Subcutaneous abdominal adipose tissue (tissue), 5 donors: Measurements from ENCODE around the gene PCDHB13.
"Not testable (repeated sequence)": the region's sequence is repeated elsewhere in the genome, so short reads cannot be mapped to it uniquely, and the experiment has no call there.

Source experiments
- H3K27ac ChIP-seq: one replicate; pipeline ENCODE4 v1.7.0; 2013; ENCODE audit warnings: low read depth, mild to moderate bottlenecking, inconsistent platforms, low read length, moderate library complexity
- H3K27me3 ChIP-seq, 5 donors: one replicate each; pipeline ENCODE4 v1.7.0; 2013; ENCODE audit warnings: low read length in 5 of 5, inconsistent platforms in 1 of 5; ENCODE audit not compliant: control insufficient read depth in 5 of 5, insufficient read depth in 4 of 5
- H3K36me3 ChIP-seq, 5 donors: one replicate each; pipeline ENCODE4 v1.7.0; 2013; ENCODE audit warnings: low read length in 5 of 5; ENCODE audit not compliant: control insufficient read depth in 5 of 5, insufficient read depth in 5 of 5
- H3K4me1 ChIP-seq, 5 donors: one replicate each; pipeline ENCODE4 v1.7.0; 2013; ENCODE audit warnings: low read length in 5 of 5, mild to moderate bottlenecking in 3 of 5, moderate library complexity in 1 of 5; ENCODE audit not compliant: control insufficient read depth in 5 of 5, insufficient read depth in 5 of 5
- H3K4me3 ChIP-seq, 5 donors: one replicate each; pipeline ENCODE4 v1.7.0; 2013; ENCODE audit warnings: low read length in 5 of 5, low read depth in 1 of 5
- H3K9ac ChIP-seq, 5 donors: one replicate each; pipeline ENCODE4 v1.7.0; 2013; ENCODE audit warnings: low read length in 5 of 5, mild to moderate bottlenecking in 4 of 5, moderate library complexity in 3 of 5
- H3K9me3 ChIP-seq, 5 donors: one replicate each; pipeline ENCODE4 v1.7.0; 2013; ENCODE audit warnings: low read length in 5 of 5; ENCODE audit not compliant: control insufficient read depth in 5 of 5
- donor health status: healthy.
- donor health status: healthy.
- donor health status: healthy.
- donor health status: healthy.
- donor health status: healthy.

PCDHB13 gene

DNA sequence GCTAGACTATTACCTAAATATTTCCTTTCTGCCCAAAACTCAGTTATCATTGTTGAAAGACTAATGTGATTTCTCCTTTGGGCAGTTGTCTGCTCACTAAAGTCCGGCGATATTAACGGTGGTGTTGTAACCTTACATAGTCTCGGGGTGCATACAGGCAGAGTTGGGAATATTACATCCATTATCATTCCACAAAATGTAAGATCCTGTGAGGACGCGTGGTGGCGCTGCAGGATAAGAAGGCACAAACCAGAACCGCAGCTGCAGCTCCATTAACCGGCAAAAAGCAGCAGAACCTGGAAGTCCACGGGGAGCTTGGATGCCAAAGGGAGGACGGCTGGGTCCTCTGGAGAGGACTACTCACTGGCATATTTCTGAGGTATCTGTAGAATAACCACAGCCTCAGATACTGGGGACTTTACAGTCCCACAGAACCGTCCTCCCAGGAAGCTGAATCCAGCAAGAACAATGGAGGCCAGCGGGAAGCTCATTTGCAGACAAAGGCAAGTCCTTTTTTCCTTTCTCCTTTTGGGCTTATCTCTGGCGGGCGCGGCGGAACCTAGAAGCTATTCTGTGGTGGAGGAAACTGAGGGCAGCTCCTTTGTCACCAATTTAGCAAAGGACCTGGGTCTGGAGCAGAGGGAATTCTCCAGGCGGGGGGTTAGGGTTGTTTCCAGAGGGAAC lies at the start of gene PCDHB13:
PCDHB13 (plus strand) TSS at position 264 of the 684 bp plus-strand sequence; CDS start at position 469, 205 bp downstream.
- H3K4me1 ChIP-seq, H3K9ac ChIP-seq, H3K27me3 ChIP-seq, H3K36me3 ChIP-seq, H3K27ac ChIP-seq: not testable (repeated sequence)
- Histone ChIP-seq H3K4me3 (peak within 1 kb of the TSS; percentile 37 to 53 (median 44)), H3K9me3 (peaks cover 19 to 56% (median 34%) of the 10 kb centered on the region in 5 donors)

- Histone ChIP-seq H3K9ac (no peak within 1 kb of the TSS), H3K27ac (no peak within 1 kb of the TSS), H3K36me3 (no peaks in the 10 kb centered on the region), H3K4me3 (peak within 1 kb of the TSS; percentile 18 to 52 (median 42)), H3K9me3 (peaks cover 7 to 30% (median 20%) of the 10 kb centered on the region in 5 donors), H3K27me3 (peaks cover 0 to 14% (median 7%) of the 10 kb centered on the region in 5 donors), H3K4me1 (no peaks in the 10 kb centered on the region)
These were observed 41.1 kb upstream of the PCDHB13 start, which contains the start of gene PCDHB7 for GRCh38 chr5:141172381-141173204. Gene PCDHB7, plus strand, starts transcription at chr5:141172644. Its CDS starts 192 bp downstream, at chr5:141172836.

DNA sequence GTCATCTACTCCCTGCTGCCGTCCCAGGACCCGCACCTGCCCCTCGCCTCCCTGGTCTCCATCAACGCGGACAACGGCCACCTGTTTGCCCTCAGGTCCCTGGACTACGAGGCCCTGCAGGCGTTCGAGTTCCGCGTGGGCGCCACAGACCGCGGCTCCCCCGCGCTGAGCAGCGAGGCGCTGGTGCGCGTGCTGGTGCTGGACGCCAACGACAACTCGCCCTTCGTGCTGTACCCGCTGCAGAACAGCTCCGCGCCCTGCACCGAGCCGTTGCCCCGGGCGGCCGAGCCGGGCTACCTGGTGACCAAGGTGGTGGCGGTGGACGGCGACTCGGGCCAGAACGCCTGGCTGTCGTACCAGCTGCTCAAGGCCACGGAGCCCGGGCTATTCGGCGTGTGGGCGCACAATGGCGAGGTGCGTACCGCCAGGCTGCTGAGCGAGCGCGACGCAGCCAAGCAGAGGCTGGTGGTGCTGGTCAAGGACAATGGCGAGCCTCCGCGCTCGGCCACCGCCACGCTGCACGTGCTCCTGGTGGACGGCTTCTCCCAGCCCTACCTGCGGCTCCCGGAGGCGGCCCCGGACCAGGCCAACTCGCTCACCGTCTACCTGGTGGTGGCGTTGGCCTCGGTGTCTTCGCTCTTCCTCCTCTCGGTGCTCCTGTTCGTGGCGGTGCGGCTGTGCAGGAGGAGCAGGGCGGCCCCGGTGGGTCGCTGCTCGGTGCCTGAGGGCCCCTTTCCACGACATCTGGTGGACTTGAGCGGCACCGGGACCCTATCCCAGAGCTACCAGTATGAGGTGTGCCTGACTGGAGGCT lies 39.2 kb upstream of the PCDHB13 start:
- H3K4me3 ChIP-seq, H3K36me3 ChIP-seq, H3K4me1 ChIP-seq, H3K27ac ChIP-seq, H3K9ac ChIP-seq: not testable (repeated sequence)
- Histone ChIP-seq H3K9me3 (peaks cover 15 to 43% (median 27%) of the 10 kb centered on the region in 5 donors), H3K27me3 (peaks cover 0 to 22% (median 10%) of the 10 kb centered on the region in 5 donors)

DNA sequence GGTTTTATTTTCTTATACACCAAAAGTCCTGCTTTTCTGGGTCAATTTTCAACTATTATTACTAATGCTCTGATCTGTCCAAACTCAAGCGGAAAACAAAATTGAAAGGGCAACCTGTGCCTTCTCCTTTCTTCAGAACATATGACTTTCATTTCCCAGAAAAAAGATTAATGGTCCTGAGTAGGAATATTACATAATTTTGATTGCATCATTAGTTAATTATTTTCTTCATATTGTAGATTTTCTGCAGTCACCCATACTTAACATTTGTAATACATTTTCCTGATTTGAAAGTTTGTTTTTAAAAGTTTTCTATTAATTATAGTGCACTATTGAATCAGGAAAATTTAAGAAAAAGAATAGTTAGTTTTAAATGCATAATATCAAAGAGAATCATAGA lies 37.8 kb upstream of the PCDHB13 start:
- H3K9ac ChIP-seq, result no peak overlapping the region
- peaks cover 0 to 22% (median 10%) of the 10 kb centered on the region in 5 donors for H3K27me3 ChIP-seq
- peaks cover 15 to 43% (median 29%) of the 10 kb centered on the region in 5 donors for H3K9me3 ChIP-seq
- no peak overlapping the region for H3K27ac ChIP-seq
- no peak overlapping the region for H3K4me3 ChIP-seq
- H3K4me1 ChIP-seq, result no peaks in the 10 kb centered on the region
- no peaks in the 10 kb centered on the region for H3K36me3 ChIP-seq

DNA sequence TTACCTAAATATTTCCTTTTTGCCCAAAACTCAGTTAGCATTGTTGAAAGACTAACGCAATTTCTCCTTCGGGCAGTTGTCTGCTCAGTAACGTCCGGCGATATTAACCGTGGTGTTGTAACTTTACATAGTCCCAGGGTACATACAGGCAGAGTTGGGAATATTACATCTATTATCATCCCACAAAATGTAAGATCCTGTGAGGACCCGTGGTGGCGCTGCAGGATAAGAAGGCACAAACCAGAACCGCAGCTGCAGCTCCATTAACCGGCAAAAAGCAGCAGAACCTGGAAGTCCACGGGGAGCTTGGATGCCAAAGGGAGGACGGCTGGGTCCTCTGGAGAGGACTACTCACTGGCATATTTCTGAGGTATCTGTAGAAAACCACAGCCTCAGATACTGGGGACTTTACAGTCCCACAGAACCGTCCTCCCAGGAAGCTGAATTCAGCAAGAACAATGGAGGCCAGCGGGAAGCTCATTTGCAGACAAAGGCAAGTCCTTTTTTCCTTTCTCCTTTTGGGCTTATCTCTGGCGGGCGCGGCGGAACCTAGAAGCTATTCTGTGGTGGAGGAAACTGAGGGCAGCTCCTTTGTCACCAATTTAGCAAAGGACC lies 36.0 kb upstream of the PCDHB13 start, which contains the start of gene PCDHB8:
PCDHB8 (plus strand) TSS at position 214 of the 615 bp plus-strand sequence; CDS start at position 459, 245 bp downstream.
- H3K27ac ChIP-seq, H3K4me1 ChIP-seq, H3K36me3 ChIP-seq, H3K9ac ChIP-seq: not testable (repeated sequence)
- Histone ChIP-seq H3K4me3 (peak within 1 kb of the TSS in 4 of 5 donors; percentile 1 to 39 (median 36)), H3K27me3 (peaks cover 0 to 22% (median 10%) of the 10 kb centered on the region in 5 donors), H3K9me3 (peaks cover 16 to 43% (median 29%) of the 10 kb centered on the region in 5 donors)

DNA sequence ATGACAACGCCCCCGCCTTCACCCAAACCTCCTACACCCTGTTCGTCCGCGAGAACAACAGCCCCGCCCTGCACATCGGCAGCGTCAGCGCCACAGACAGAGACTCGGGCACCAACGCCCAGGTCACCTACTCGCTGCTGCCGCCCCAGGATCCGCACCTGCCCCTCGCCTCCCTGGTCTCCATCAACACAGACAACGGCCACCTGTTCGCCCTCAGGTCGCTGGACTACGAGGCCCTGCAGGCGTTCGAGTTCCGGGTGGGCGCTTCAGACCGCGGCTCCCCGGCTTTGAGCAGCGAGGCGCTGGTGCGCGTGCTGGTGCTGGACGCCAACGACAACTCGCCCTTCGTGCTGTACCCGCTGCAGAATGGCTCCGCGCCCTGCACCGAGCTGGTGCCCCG lies 34.3 kb upstream of the PCDHB13 start:
- Histone ChIP-seq H3K4me1 (peaks cover 0 to 11% (median 4%) of the 10 kb centered on the region in 5 donors), H3K27me3 (peaks cover 0 to 24% (median 10%) of the 10 kb centered on the region in 5 donors), H3K9me3 (peaks cover 16 to 36% (median 24%) of the 10 kb centered on the region in 5 donors), H3K4me3 (peak overlapping the region in 1 of 5 donors; percentile 4)
- H3K36me3 ChIP-seq, H3K27ac ChIP-seq, H3K9ac ChIP-seq: not testable (repeated sequence)

DNA sequence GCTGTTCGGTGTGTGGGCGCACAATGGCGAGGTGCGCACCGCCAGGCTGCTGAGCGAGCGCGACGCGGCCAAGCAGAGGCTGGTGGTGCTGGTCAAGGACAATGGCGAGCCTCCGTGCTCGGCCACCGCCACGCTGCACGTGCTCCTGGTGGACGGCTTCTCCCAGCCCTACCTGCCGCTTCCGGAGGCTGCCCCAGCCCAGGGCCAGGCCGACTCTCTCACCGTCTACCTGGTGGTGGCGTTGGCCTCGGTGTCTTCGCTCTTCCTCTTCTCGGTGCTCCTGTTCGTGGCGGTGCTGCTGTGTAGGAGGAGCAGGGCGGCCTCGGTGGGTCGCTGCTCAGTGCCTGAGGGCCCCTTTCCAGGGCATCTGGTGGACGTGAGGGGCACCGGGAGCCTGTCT lies 33.8 kb upstream of the PCDHB13 start:
- not testable (repeated sequence) for H3K36me3 ChIP-seq, H3K27ac ChIP-seq, H3K9ac ChIP-seq
- H3K27me3 ChIP-seq, result peaks cover 0 to 22% (median 8%) of the 10 kb centered on the region in 5 donors
- peaks cover 0 to 11% (median 4%) of the 10 kb centered on the region in 5 donors for H3K4me1 ChIP-seq
- peaks cover 16 to 39% (median 23%) of the 10 kb centered on the region in 5 donors for H3K9me3 ChIP-seq
- H3K4me3 ChIP-seq, result peak overlapping the region in 1 of 5 donors; percentile 27

GRCh38 chr5:141180313-141180712 lies 33.4 kb upstream of the PCDHB13 start:
- H3K9ac ChIP-seq, result no peak overlapping the region
- H3K4me3 ChIP-seq, result peak overlapping the region in 1 of 5 donors; percentile 27
- H3K36me3 ChIP-seq, result no peaks in the 10 kb centered on the region
- H3K4me1 ChIP-seq, result peaks cover 0 to 11% (median 4%) of the 10 kb centered on the region in 5 donors
- H3K27ac ChIP-seq, result no peak overlapping the region
- peaks cover 0 to 21% (median 7%) of the 10 kb centered on the region in 5 donors for H3K27me3 ChIP-seq
- peaks cover 16 to 38% (median 24%) of the 10 kb centered on the region in 5 donors for H3K9me3 ChIP-seq

- H3K27me3 ChIP-seq, result peaks cover 0 to 17% (median 3%) of the 10 kb centered on the region in 5 donors
- peaks cover 0 to 11% (median 4%) of the 10 kb centered on the region in 5 donors for H3K4me1 ChIP-seq
- H3K27ac ChIP-seq, result no peak within 1 kb of the TSS
- H3K36me3 ChIP-seq, result no peaks in the 10 kb centered on the region
- H3K9ac ChIP-seq, result peak within 1 kb of the TSS in 3 of 5 donors; percentile 10 to 48 (median 41)
- H3K4me3 ChIP-seq, result peak within 1 kb of the TSS; percentile 53 to 73 (median 58)
- peaks cover 13 to 44% (median 20%) of the 10 kb centered on the region in 5 donors for H3K9me3 ChIP-seq
These were observed 31.5 kb upstream of the PCDHB13 start, which contains the start of gene PCDHB16 for GRCh38 chr5:141182248-141182647. Gene PCDHB16, plus strand, starts transcription at chr5:141182387. Its CDS starts 173 bp downstream, at chr5:141182560.
